Suprapubic skin (tissue), 4 donors: ENCODE results near the gene CLSTN3. TPM values are rescaled to one million over a fixed set of nuclear protein-coding genes. Genes with fewer than 3 reads are reported as not detected.
A peak's percentile ranks its signal among the peaks of the same experiment; 100 is the strongest.

Experiments used
- DNase-seq, 2 donors: peaks; one replicate each; pipeline ENCODE4 v3.0.0-alpha.2; 2019; ENCODE audit warnings: low spot score in 2 of 2
- H3K27ac ChIP-seq: fragments of 200-600 bp; sonication (generic); one replicate; pipeline ENCODE4 v1.5.1; 2019
- H3K27me3 ChIP-seq: fragments of 200-600 bp; sonication (generic); one replicate; pipeline ENCODE4 v1.5.1; 2019
- H3K36me3 ChIP-seq: fragments of 200-600 bp; sonication (generic); one replicate; pipeline ENCODE4 v1.5.1; 2019
- H3K4me1 ChIP-seq: fragments of 200-600 bp; sonication (generic); one replicate; pipeline ENCODE4 v1.5.1; 2019
- H3K4me3 ChIP-seq: fragments of 200-600 bp; sonication (generic); one replicate; pipeline ENCODE4 v1.5.1; 2019; ENCODE audit warnings: mild to moderate bottlenecking
- H3K9me3 ChIP-seq: fragments of 200-600 bp; sonication (generic); one replicate; pipeline ENCODE4 v1.5.1; 2019
- EP300 ChIP-seq: sonication (generic); formaldehyde crosslinking; IDR thresholded peaks from one replicate; pipeline ENCODE4 v1.6.1; 2017; ENCODE audit warnings: antibody characterized with exemption
- POLR2A ChIP-seq, 2 donors: fragments of 450-650 bp; IDR thresholded peaks; one replicate each; pipeline ENCODE4 v1.6.1; 2017; ENCODE audit warnings: antibody characterized with exemption in 2 of 2, mild to moderate bottlenecking in 2 of 2, moderate library complexity in 2 of 2
- POLR2AphosphoS5 ChIP-seq, 3 donors: sonication (generic); formaldehyde crosslinking; IDR thresholded peaks; one replicate each; pipeline ENCODE4 v1.6.1; 2017; ENCODE audit warnings: antibody characterized with exemption in 3 of 3
- WGBS: methylation state at CpG from one replicate; pipeline ENCODE4 v1.1.5; 2018; 5-methylcytosine and 5-hydroxymethylcytosine counted together
- total RNA-seq, 4 donors: library from RNA; depleted of rRNA; stranded (reverse); fragments of >200 nt; gene quantifications; one replicate each; pipeline ENCODE4 v1.1.0, GENCODE V29; 2016
- TF ChIP-seq, protein P1 (sequence below), 2 donors: fragments of 200-600 bp in 1 of 2; fragments of 450-650 bp in 1 of 2; sonication (generic) in 1 of 2; IDR thresholded peaks; one replicate each; pipeline ENCODE4 v1.5.1; 2016 to 2019; ENCODE audit warnings: antibody characterized with exemption in 2 of 2, mild to moderate bottlenecking in 1 of 2, moderate library complexity in 1 of 2

CLSTN3 gene
- total RNA-seq, 4 donors from 2014 or later, result 29.9 to 69.8 (median 39.1) TPM

DNA sequence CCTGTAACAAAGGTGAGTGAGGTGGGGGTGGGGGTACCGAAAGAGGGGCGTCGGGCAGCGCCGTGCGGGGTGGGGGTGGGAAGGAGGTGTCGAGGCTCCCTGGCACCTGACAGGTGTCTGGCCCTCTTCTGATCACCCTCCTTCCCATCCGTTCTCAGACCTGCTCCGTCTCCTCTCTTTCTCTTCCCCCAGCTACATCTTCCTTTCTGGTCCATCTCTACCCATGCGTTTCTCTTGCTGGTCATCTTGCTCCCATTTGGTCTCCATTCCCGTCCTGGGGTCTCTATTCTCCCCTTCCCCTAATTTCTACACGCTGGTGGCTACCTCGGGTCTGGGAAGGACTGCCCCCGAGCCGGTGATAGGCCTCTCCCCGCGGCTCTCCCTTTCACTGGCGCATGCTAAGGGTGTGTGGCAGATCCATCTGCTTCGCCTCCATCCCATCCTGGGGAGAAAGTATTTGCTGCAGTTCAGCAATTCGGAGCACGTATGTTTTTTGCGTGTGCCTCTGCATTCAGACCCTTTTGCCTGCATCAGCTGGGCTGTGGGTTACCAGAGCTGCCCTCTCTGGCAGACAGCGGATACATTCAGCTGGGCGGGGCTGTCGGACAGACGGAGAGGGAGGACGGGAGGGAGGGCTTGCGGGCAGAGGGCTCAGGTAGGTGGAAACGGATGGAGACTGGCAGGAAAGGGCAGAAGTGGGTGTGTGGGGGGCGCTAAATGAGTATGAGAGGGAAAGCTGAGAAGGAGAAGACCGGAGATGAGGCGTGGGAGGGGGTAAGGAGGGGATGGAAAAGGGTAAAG lies 730 bp downstream of the CLSTN3 start:
- no peaks in the 10 kb centered on the region for H3K27me3 ChIP-seq
- peak overlapping the region; percentile 62 for H3K4me3 ChIP-seq
- 4% methylated on average over 32 of the region's 32 CpGs for WGBS
- no peaks in the 10 kb centered on the region for H3K9me3 ChIP-seq
- no peak for DNase-seq
- TF ChIP-seq EP300, result no peak
- TF ChIP-seq, protein P1, sequence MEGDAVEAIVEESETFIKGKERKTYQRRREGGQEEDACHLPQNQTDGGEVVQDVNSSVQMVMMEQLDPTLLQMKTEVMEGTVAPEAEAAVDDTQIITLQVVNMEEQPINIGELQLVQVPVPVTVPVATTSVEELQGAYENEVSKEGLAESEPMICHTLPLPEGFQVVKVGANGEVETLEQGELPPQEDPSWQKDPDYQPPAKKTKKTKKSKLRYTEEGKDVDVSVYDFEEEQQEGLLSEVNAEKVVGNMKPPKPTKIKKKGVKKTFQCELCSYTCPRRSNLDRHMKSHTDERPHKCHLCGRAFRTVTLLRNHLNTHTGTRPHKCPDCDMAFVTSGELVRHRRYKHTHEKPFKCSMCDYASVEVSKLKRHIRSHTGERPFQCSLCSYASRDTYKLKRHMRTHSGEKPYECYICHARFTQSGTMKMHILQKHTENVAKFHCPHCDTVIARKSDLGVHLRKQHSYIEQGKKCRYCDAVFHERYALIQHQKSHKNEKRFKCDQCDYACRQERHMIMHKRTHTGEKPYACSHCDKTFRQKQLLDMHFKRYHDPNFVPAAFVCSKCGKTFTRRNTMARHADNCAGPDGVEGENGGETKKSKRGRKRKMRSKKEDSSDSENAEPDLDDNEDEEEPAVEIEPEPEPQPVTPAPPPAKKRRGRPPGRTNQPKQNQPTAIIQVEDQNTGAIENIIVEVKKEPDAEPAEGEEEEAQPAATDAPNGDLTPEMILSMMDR (IDR thresholded peaks at IDR 0.05), result no peak
- peaks cover 5% of the 10 kb centered on the region for H3K36me3 ChIP-seq
- peak overlapping the region; percentile 19 for H3K27ac ChIP-seq
- H3K4me1 ChIP-seq, result peaks cover 30% of the 10 kb centered on the region

GRCh38 chr12:7131502-7131866 lies 1.3 kb downstream of the CLSTN3 start:
- WGBS, result 43% methylated on average over 7 of the region's 7 CpGs
- TF ChIP-seq POLR2A (IDR thresholded peaks at IDR 0.05) (no peak), POLR2AphosphoS5 (IDR thresholded peaks at IDR 0.05) (no peak), EP300 (no peak)
- TF ChIP-seq, protein P1 (IDR thresholded peaks at IDR 0.05), result no peak
- H3K4me1 ChIP-seq, result peaks cover 30% of the 10 kb centered on the region
- no peak for DNase-seq
- H3K27ac ChIP-seq, result no peak overlapping the region
- H3K4me3 ChIP-seq, result no peak overlapping the region
- no peaks in the 10 kb centered on the region for H3K9me3 ChIP-seq
- H3K36me3 ChIP-seq, result peaks cover 11% of the 10 kb centered on the region
- no peaks in the 10 kb centered on the region for H3K27me3 ChIP-seq

- Histone ChIP-seq H3K4me3 (no peak overlapping the region), H3K4me1 (peaks cover 18% of the 10 kb centered on the region), H3K27ac (no peak overlapping the region), H3K9me3 (no peaks in the 10 kb centered on the region), H3K36me3 (peaks cover 22% of the 10 kb centered on the region), H3K27me3 (no peaks in the 10 kb centered on the region)
- TF ChIP-seq POLR2AphosphoS5 (IDR thresholded peaks at IDR 0.05) (no peak), POLR2A (IDR thresholded peaks at IDR 0.05) (no peak), EP300 (no peak)
- TF ChIP-seq, protein P1 (IDR thresholded peaks at IDR 0.05), result no peak
- WGBS, result 85% methylated on average over 12 of the region's 12 CpGs
- no peak for DNase-seq
These were observed 4.4 kb downstream of the CLSTN3 start for GRCh38 chr12:7134396-7135166.

GRCh38 chr12:7136071-7136470 lies 5.9 kb downstream of the CLSTN3 start:
- H3K4me1 ChIP-seq, result peaks cover 3% of the 10 kb centered on the region
- 98% methylated on average over 7 of the region's 7 CpGs for WGBS

More at GRCh38 chr12:7136071-7136470, 5.9 kb downstream of the CLSTN3 start:
- Histone ChIP-seq H3K27ac (no peak overlapping the region), H3K4me3 (no peak overlapping the region), H3K9me3 (no peaks in the 10 kb centered on the region), H3K27me3 (no peaks in the 10 kb centered on the region), H3K36me3 (peaks cover 22% of the 10 kb centered on the region)
- DNase-seq, result no peak
- TF ChIP-seq POLR2A (IDR thresholded peaks at IDR 0.05) (no peak), EP300 (no peak), POLR2AphosphoS5 (IDR thresholded peaks at IDR 0.05) (no peak)
- TF ChIP-seq, protein P1 (IDR thresholded peaks at IDR 0.05), result no peak
